Muscle of arm (tissue), 12 donors: ENCODE data around the gene LONRF2. TPM values are rescaled to one million over a fixed set of nuclear protein-coding genes. Genes with fewer than 3 reads are reported as not detected.

Source experiments
- DNase-seq: peaks from one replicate; pipeline ENCODE4 v3.0.0-alpha.2; 2013
- polyA plus RNA-seq, 12 donors: library from polyadenylated mRNA; unstranded; fragments of 120-200 nt; gene quantifications; one replicate each; pipeline ENCODE4 v1.2.1, GENCODE V29; 2013; ENCODE audit not compliant: insufficient read length in 12 of 12

LONRF2 gene
- polyA plus RNA-seq, 12 donors = 0.57 to 1.5 (median 1.2) TPM; not detected in 1

GRCh38 chr2:100237163-100237562, 85.1 kb downstream of the LONRF2 start:
- no peak for DNase-seq

- no peak for DNase-seq
Observed at GRCh38 chr2:100236166-100236565, 86.1 kb downstream of the LONRF2 start.

- no peak for DNase-seq
Observed at GRCh38 chr2:100235581-100235980, 86.7 kb downstream of the LONRF2 start.

- DNase-seq = no peak
Observed at GRCh38 chr2:100235098-100235497, 87.2 kb downstream of the LONRF2 start.

- DNase-seq = no peak
Observed at GRCh38 chr2:100234141-100234540, 88.2 kb downstream of the LONRF2 start.

GRCh38 chr2:100233061-100233460, 89.2 kb downstream of the LONRF2 start:
- no peak for DNase-seq

- no peak for DNase-seq
Observed at GRCh38 chr2:100230754-100231153, 91.5 kb downstream of the LONRF2 start.

GRCh38 chr2:100228967-100229366, 93.3 kb downstream of the LONRF2 start:
- no peak for DNase-seq

GRCh38 chr2:100228415-100228814, 93.9 kb downstream of the LONRF2 start:
- no peak for DNase-seq

- DNase-seq = no peak
Observed at GRCh38 chr2:100224988-100225710, 97.2 kb downstream of the LONRF2 start.

GRCh38 chr2:100223502-100223901, 98.8 kb downstream of the LONRF2 start:
- no peak for DNase-seq

Other genes with a start within 250 kb of the LONRF2 start
- gene AFF3, start 179.9 kb downstream of the LONRF2 start, polyA plus RNA-seq = 10 to 100 TPM in 1 of 12 donors, 1 to 10 TPM in 10, not detected in 1; 2.5 to 15.7 (median 3.7) TPM
- gene CHST10, start 95.2 kb upstream of the LONRF2 start, polyA plus RNA-seq = 10 to 100 TPM in 11 of 12 donors, not detected in 1; 10.6 to 25.2 (median 12.1) TPM
- not detected for gene NMS, start 148.0 kb upstream of the LONRF2 start, polyA plus RNA-seq
- 10 to 100 TPM in 11 of 12 donors, not detected in 1; 25.4 to 44.0 (median 37.6) TPM for gene PDCL3, start 240.5 kb upstream of the LONRF2 start, polyA plus RNA-seq